A172 (cell line): ENCODE results near the gene DLGAP3. TPM values are rescaled to one million over a fixed set of nuclear protein-coding genes. Genes with fewer than 3 reads are reported as not detected.

ENCODE experiments used
- DNase-seq: peaks from one replicate; pipeline ENCODE4 v3.0.0-alpha.2; 2015; ENCODE audit warnings: low spot score
- total RNA-seq: library from RNA; depleted of rRNA; stranded (reverse); fragments of >200 nt; shearing (Covaris generic); gene quantifications from 2 replicates; pipeline ENCODE4 v1.2.3, GENCODE V29; 2014

The DLGAP3 gene
- total RNA-seq, 1 experiment from 2014 or later = not detected

DNA sequence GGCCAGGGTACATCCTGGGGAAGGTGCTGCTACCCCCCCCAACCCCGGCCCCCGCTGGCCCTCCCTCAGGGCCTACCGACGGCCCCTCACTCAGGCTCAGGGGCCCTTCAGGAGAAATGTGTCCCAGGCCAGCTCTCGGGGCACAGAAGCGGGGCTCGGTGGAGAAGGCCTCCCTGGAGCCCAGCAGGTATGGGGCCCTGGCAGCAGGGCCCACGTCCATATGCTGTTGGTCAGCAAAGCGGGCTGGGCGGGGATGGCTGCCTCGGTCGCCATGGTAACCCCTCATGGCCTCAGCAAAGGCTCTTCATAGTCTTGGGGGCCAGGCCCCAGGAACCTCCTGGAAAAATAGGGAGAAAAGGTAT is 24.4 kb downstream of the DLGAP3 start:
- DNase-seq = no peak

DNA sequence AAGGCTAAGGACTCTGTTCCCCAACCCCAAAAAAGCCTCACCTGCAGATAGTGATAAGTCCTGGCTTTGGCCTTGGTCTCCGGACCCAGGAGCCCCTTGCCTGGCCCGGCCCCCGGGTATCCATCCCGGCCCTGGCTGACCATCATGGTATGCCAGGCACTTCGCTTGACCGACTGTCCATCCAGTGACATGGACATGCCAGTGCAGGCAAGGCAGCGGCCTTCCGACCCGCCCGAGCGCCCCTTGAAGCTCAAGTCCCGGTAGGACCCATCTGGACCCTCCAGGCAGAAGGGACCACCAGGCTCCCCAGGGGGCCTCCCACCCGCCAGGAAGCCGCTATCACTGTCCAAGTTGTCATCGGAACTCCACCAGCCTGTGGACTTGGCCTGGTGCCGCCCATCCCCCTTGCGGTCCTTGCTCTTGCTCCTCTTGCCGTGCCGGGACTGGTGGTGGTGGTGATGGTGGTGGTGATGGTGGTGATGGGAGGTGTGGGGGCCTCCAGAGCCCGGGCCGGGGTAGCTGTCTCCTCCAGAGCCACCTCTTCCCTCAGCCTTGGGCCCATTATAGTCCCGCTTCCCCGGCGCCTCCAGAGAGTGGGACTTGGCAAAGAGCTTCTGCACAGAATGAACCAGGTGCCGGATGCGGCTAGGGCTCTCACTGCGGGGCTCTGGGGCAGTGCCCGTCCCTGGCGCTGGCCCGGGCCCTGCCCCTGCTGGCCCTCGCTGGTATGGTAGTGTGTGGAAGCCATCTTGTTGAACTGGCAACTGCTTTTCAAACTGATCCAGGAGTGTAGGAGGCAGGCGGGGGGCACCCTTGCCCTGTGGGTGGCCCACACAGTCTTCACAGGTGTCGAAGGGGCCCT is 25.0 kb downstream of the DLGAP3 start:
- no peak for DNase-seq

DNA sequence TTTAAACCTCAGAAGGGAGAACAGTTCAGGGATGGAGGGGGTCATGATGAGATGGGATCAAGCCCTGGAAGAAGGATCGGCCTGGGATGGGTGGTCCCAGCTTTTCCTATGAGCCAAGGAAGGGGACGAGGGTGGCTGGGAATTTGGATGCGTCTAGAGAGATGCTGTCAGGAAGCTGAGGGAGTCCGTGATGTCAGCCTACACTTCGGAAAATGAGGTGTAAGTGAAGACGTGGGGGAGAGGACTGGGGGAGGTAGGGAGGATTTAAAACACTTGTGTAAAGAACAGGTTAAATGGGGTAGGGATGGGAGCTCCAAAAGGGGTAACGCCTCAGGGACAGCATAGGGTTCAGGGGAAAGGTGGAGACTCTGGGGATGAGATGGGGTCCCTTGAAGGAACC is 27.5 kb downstream of the DLGAP3 start:
- no peak for DNase-seq

DNA sequence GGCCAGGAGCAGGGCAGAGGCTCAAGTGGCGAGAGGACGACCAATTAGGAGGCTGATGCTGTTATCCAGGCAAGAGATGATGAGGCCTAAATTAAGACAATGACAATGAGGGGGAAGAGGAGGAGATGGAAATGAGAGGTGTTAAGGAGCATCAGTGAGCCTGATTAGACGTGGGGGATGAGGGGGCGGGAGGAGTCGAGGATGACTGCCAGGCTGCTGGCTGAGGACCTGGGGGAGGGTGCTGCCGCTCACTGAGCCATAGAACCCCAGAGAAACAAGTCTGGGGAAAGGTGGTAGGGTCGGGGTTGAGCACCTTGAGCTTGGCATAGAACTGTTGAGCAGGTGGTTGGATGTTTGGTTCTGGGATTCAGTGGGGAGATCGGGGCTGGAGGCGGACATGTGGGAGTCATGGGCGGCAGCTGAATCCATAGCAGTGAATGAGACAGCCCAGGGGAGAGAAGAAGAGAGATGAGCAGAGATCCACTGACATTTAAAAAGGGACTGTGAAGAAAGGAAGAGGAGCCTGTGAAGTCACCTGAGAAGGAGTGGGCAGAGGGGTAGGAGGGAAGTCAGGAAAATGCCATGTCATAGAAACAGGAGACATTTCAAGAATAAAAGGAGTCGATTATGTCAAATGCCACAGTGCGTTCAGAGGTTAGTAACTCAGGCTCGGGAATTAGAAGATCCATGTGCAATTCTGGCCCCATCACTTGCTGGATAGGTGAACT is 28.5 kb downstream of the DLGAP3 start:
- no peak for DNase-seq

DNA sequence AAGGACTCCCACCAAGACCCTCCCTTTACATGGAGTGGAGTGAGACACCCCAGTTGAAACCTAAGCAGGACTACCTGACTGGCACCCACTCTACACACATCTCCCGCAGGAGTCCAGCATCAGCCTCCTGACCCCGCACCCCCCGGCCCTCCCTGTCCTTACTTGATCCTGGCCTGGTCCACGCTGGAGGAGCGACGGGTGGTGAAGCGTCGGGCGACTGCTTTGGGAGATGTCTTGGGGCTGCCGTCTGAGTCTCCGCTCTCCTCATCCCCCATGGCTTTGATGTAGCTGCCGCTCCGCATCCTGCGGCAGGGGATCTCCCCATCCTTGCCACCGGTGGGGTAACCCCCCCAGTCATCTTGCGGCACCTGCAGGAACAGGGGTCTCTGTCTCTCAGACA is 29.5 kb downstream of the DLGAP3 start:
- DNase-seq = no peak

DNA sequence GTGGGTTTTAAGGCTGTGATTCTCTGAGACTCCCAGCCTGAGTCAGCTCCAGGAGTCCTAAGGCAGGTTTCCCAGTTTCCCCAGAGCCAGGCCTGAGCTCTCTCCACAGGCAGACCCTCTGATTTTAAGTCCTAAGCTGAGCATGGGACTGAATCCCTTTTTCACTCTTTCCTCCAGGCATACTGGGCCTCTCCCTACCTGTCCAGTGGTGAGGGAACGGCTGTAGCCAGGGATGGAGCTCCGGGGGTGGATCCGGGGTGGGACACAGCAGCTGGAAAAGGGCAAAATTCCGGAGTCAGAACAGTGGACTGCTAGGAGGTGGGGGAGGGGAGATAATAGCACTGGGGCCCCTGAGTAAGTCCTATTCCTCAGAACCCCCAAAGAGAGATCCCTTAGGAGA is 30.0 kb downstream of the DLGAP3 start:
- DNase-seq = no peak

DNA sequence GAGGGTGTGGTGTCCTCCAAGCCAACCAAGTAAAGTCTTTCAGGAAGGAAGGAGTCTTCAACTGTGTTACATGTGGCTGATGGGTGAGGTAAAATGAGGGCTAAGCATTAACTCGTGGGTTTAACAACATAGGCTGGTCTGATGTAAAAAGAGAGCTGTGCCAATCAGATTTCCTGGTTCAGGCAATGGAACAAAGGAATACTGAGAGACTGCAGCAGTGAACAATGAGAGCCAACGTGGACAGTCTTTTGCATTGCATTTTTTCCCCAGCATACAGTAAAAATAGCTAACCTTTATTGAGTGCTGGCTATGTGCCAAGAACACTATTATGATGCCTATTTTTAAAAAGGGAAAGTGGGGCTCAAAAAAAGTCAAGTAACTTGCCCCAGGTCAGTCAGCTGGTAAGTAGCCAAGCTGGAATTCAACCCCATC is 31.1 kb downstream of the DLGAP3 start:
- no peak for DNase-seq

DNA sequence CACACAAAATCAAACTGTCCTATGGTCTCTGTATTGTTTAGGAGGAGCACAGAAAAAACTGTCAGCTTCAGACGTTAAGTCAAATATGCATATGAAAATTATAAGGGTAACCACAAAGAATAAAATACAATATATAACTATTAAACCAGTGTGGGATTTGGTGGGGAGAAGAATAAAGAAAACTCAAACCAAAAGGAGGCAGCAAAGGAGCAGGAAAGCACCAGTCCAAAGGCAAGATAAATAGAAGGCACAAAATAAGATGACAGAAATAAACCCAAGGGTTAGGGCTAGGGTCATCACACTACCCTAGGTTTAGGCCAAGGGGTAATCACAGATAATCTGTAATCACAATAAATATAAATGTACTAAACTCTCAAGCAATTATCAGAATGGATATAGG is 32.8 kb downstream of the DLGAP3 start:
- DNase-seq = no peak

DNA sequence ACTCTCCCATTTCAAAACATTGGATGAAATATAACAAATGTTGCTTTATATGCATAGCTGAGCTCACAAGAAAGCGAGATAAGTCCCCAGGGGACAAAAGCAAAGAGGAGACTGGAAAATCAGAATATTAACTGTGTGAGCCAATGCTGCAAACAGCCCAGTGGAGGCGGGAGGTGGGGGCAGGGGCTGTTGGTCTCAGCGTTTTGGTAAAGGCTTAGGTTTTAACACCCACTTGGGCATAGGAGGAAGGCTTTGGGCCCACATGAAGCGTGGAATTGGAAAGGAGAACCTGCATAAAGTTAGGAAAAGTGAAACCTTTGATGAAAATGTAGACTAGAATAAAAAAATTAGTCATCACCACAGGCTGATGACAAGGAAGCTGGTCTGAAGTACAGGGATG is 39.7 kb downstream of the DLGAP3 start:
- no peak for DNase-seq

DNA sequence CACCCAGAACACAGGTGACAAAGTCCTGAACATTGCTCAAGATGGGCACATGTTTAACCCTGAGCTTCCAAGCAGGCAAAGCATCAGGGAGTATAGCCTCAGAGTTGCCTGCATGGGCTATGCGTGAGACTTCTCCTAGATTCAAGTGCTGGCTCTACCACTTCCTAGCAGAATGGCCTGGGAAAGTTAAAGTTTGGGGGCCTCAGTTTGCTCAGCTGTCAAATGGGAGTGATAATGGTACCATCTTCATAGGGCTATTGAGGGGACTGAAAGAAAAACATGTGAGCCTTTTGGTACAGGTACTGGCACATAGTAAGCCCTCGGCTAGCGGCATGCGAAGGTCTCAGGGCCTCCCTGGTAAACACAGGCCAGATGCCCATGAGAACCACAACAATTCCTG is 41.9 kb downstream of the DLGAP3 start:
- DNase-seq = no peak

DNA sequence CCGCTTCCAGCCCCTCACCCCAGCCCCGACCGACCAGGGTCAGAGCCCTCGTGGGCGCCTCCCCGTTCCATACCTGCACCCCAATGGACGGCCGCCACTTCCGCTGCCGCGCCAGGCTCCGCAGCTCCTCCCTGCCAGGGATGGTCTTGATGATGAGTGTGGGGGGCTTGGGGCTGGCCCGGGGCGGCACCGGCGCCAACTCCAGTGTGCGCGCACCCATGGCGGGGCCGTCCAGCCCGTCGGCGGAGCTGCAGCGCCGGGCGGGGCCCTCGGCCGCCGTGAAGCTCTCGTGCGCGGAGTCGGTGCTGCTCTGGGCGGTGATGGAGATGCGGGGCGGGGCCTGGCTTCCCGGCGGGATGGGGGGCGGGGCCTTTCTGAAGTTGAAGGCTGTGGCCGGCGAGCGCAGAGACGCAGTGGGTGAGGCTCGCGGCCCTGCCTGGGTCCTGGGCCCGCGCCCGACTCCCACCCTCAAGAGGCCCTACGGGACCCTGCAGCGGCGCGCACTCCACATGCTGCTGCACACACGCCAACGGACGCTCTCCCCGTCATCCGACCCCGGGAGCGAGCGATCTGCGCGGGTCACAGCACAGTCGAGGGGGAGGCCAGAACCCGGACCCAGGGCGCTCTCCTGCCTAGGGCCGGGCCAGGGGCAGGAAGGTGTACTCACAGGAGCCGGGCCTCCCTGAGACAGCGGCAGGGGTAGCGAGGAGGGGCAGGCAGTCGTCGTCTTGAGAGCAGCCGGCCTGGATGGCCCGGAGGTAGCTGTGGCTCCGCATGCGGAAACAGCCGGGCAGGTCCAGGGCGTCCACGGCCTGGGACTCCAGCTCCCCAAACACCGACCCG is 43.8 kb downstream of the DLGAP3 start:
- no peak for DNase-seq

DNA sequence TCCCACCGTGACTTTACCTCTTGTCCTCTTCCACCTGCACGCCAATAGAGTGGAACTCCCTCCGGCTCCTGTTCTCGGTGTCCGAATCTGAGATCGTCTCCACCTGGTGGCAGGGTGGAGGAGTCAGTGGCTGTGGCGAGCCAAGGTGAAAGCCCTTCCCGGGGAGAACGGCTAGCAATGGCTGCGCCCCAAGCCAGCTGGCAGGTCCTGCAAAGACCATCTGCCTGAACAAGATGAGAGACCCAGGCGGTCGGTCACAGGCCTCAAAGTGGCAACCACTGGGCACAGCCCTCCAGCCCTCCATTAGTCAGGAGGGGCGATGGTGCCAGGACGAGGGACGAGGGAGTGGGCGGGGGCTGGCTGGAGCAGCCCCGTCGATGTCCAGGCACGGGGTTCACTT is 44.5 kb downstream of the DLGAP3 start:
- DNase-seq = no peak

DNA sequence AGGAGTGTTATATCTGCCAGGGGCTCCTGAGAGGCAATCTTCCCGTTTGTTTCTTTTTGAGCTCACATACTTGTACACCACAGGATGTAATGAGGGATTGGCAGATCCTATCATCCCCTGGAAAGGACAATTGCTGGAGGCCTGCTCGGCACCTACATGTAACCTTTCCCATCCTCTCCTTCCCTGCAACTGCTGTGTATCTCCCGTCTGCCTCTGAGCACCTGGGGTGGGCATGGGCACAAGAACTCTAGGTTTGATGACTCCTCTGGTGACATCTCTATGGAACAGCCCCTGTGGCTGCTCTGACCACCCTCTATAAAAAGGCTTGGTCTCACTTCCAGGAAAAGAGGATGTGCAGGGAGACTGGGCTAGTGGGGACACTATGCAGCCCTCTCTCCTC is 44.9 kb downstream of the DLGAP3 start:
- DNase-seq = no peak

DNA sequence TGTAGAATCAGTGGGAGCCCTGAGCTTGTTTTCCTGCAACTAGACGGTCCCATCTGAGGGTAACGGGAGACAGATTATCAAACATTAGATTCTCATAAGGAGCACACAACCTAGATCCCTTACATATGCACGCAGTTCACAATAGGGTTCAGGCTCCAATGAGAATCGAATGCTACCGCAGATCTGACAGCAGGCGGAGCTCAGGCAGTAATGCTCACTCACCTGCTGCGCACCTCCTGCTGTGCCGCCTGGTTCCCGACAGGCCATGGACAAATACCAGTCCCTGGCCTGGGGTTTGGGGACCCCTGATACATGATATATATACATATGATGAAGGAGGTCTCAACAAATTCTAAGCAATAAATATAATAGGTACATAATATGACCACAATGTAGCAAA is 50.2 kb downstream of the DLGAP3 start:
- DNase-seq = no peak

DNA sequence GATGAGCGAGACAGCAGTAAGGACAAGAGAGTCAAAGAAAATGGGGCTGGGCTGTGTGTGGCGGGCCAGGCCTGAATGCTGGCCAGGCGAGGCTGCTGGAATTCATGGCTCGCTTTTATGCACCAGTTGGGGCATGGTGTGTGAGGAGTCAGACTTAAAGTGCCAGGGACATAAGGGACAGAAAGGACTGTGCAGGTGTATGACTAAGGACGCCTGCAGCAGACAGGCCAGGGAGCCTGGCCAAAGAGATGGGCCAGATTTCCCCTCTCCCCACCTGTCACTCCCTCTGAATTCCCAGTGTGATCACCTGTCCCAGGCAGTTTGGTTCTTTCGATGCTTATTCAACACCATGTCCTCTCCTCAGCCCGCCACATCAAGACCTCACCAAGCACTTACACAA is 53.0 kb downstream of the DLGAP3 start:
- DNase-seq = no peak

DNA sequence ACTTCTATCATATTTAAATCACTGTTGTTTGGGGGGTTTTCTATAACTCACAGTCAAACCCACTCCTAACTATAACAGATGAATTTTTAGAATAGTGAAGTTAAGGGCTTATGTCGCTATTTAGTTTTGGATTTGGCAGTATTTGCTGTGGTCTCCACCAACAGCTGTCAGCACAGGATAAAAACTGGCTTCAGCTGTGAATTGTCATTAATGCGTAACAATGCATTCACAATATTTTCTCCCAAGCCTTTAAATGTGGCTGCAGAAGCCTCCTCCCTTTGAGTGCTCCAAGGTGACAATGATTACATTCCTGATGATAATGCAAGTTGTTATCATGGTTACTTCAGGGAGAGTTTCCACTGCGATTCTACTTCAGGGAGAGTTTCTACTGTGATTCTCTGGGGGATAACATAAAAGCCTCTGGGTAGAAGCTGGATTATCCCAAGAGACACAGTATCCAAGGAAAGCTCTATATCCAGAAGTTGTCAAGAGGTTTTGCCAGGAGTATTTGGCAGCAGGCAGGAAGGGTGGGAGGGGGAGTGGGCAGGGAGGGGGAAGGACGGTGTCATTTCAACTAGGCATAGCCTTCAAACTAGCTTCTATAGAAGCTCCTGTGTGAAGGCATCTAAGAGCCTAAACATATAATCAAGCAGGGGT is 55.0 kb downstream of the DLGAP3 start:
- no peak for DNase-seq

DNA sequence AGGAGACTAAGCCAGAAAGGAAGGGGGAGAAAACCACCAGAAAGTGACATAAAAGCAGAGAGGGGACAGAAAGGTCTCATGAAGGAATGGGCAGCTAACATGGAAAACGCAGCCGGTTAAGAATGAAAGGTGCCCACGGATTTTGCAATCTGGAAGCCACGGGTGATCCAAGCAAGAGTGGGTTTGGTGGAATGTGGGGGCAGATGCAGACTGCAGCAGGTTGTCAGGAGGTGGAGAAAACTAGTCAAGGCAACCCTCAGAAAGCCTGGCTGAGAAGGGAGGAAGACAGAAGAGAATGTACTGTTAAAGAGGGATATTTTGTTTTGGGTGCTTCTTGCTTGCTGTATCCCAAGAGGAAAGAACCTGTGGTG is 57.3 kb downstream of the DLGAP3 start:
- no peak for DNase-seq

DNA sequence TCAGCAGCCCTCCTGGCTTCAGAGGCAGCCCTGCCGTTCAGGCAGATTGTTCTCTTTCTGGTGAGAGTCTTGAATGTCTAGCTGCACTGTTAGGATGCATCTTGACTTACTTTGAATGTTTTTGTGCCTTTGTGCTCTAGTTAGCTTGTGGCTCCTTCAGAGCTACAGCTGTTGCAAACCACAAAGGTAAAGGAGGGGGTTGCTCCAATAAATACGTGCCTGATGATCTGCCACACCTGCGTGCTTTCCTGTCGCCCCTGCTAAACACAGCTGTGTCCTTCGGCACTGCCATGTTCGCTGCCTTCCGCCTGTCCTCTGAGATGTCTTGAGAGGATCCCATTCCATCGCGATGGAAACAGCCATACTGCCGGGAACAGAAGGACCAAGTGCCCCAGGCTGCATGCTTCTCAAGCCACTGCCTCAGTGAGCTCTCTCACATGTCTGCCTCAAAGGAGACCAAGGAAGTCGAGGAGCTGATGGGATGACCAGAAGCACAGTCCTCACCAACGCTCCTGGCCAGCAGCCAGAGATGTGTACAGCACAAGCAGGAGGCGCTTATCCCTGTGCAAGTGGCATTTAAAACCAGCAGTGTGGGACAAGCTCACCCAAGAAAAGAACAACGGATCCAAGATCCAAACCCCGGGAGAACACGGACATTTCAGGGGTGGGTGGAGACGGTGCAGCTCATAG is 57.9 kb downstream of the DLGAP3 start:
- no peak for DNase-seq

DNA sequence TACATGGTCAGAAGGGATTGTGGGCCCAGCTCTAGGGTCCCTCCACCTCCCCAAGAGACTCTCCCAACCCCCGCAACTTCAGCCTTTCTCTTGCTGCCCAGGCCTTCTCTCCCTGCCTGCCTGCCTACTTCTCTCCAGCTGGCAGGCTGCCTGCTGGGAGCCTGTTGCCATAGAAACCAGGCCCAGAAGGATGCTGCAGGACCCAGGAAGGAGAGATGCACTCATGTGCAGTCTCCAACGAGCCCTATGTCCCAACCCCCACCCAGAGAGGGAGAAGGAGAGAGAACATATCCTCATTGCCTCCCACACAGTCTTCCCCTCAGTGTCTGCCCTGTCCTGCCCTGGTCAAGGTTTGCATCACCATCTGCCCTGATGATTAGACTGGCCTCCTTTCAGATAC is 59.1 kb downstream of the DLGAP3 start:
- no peak for DNase-seq

DNA sequence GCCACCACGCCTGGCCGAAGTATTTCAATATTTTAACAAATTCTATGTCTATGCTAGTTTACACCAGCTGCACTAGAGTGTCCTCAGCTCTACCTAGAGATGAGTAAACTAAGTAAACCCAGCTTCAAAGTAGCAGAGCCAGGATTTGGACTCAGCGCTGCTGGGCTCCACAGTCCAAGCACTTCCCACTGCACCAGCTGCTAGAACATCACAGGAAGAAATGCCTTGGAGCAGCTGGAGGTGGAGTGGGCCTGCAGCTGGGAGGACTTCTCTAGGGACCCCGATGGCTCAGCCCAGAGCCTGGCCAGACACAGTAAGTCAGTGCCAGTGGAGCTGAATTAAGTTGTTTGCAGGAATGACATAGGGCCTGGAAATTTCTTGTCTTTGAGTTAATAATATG is 59.7 kb downstream of the DLGAP3 start:
- DNase-seq = no peak
